ENCODE measurements around the gene FAM184A. TPM values are rescaled to one million over a fixed set of nuclear protein-coding genes. Genes with fewer than 3 reads are reported as not detected.
A peak's percentile ranks its signal among the peaks of the same experiment; 100 is the strongest.

The FAM184A gene
- total RNA-seq, 2 experiments from 2014 or later = 3.2 to 4.8 TPM

DNA sequence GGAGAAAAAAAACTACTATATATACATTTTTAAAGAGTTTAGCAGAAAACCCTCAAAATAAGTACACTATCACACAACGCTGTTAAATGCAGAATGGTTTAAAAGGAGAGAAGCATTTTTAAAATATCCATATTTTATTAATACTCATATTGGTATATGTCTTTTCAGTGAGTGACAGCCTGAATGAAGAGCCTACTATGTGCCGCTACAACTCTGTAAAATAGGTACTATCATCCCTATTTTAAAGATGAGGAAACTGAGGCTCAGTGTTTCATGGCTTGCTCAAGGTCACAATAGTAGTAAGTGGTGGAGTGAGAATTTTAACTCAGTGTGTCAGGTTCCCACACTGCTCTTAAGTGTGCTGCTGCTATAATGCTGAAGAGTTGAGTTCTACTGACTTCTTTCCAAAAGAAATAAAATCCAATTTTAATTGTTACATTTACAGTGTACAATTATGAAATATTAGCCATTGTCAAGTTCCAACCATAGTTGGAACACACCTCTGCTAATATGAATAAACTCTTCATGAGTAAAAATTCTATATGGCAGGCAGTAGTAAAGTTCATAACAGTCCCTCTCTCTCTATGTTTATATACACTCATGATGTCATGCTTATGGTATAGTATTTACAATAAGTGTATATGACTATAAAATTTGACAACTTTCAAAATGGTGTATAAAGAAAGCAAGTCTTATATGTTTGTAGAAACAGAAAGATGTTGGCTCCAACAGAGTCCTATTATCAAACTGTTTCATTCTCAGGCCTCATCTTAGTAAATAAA, 3.1 kb downstream of the FAM184A start:
- intact Hi-C loops (cut with micrococcal nuclease) = loop anchor here (5.0 kb wide), 1 partner anchor 183 kb away; the partner anchor contains the start of gene ASF1A
- TF ChIP-seq, protein P1, sequence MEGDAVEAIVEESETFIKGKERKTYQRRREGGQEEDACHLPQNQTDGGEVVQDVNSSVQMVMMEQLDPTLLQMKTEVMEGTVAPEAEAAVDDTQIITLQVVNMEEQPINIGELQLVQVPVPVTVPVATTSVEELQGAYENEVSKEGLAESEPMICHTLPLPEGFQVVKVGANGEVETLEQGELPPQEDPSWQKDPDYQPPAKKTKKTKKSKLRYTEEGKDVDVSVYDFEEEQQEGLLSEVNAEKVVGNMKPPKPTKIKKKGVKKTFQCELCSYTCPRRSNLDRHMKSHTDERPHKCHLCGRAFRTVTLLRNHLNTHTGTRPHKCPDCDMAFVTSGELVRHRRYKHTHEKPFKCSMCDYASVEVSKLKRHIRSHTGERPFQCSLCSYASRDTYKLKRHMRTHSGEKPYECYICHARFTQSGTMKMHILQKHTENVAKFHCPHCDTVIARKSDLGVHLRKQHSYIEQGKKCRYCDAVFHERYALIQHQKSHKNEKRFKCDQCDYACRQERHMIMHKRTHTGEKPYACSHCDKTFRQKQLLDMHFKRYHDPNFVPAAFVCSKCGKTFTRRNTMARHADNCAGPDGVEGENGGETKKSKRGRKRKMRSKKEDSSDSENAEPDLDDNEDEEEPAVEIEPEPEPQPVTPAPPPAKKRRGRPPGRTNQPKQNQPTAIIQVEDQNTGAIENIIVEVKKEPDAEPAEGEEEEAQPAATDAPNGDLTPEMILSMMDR (IDR thresholded peaks at IDR 0.05) = no peak
- Mint-ChIP-seq H3K9me3 (no peaks in the 10 kb centered on the region), H3K4me3 (no peak overlapping the region), H3K4me1 (ENCODE audit: low read depth) (peaks cover 43% of the 10 kb centered on the region), H3K27ac (peak overlapping the region; percentile 72), H3K36me3 (ENCODE audit: low read depth) (peaks cover 2% of the 10 kb centered on the region), H3K27me3 (peaks cover 3% of the 10 kb centered on the region)
- CTCF ChIA-PET = interaction anchor here (1.0 to 1.2 kb wide), 2 partner anchors 54 to 102 kb away, joined by 3 read pairs; no protein-coding TSS in a partner anchor
- ATAC-seq (no peak), DNase-seq (no peak)
- POLR2A ChIA-PET = interaction anchor here (1.3 kb wide), 1 partner anchor 9 kb away, joined by 4 read pairs; no protein-coding TSS in a partner anchor

DNA sequence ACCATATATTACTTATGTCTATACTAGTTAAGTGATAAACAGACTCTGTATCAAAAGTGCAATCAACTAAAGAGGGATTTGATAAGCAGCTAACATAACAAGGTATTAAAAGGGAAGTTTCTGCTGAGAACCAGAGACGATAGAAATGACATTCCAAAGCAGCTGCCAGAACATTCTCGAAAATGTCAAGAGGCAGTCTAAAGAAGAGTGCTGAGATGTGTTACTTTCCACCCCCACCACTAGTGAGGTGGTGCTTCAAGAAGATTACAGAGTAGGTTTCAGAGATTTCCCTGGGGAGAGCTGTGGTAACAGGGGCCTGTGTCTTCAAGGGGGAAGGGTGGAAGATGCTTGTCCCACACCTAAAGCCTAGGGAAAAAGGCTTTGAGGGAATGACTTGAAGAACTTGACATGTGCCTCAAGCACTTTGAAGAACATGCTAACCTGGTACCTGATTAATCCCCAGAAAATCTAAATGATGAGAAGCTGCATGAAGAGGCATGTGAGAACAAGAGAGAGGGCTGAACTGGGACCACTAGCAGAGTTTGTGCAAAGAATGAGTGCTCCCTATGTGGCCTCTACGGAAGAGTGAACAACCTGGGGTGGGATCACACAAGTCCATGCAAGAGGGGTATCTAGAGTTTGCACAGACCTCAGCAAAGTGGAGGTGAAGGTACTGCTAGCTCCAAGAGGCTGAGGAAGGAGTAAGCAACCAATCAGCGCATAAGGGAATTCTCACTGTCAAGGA, 5.0 kb downstream of the FAM184A start:
- Mint-ChIP-seq H3K4me3 (no peak overlapping the region), H3K4me1 (ENCODE audit: low read depth) (peaks cover 34% of the 10 kb centered on the region), H3K9me3 (no peaks in the 10 kb centered on the region), H3K27me3 (no peaks in the 10 kb centered on the region), H3K27ac (no peak overlapping the region), H3K36me3 (ENCODE audit: low read depth) (no peaks in the 10 kb centered on the region)
- POLR2A ChIA-PET = interaction anchor here (1.8 kb wide), 1 partner anchor 10 kb away, joined by 6 read pairs; no protein-coding TSS in a partner anchor
- TF ChIP-seq, protein P1 (IDR thresholded peaks at IDR 0.05) = no peak
- CTCF ChIA-PET = interaction anchor here (0.6 to 2.2 kb wide), 5 partner anchors 19 to 161 kb away, joined by 3 to 8 read pairs (median 3); no protein-coding TSS in a partner anchor
- intact Hi-C loops (cut with micrococcal nuclease) = no loop called here
- no peak for ATAC-seq
- DNase-seq = no peak

DNA sequence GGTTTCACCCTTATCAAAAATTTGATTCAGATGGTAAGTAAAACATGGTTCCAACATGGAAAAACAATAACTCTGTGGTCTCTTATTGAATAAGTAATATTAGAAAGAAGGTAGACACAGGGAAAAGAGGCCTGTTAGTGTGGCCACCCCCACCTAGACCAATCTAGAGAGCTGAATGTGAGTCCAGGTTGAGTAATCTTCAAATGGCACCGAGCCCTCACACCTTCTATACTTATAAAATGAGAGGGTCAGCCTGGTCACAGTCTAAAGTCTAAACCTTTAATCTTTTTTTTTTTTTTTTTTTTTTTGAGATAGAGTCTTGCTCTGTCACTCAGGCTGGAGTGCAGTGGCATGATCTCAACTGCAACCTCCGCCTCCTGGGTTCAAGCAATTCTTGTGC, 6.9 kb downstream of the FAM184A start:
- no peaks in the 10 kb centered on the region for H3K9me3 Mint-ChIP-seq
- H3K4me3 Mint-ChIP-seq = no peak overlapping the region
- H3K27me3 Mint-ChIP-seq = no peaks in the 10 kb centered on the region
- no peak overlapping the region for H3K27ac Mint-ChIP-seq
- CTCF ChIA-PET = interaction anchor here (1.1 to 2.1 kb wide), 3 partner anchors 8 to 141 kb away, joined by 3 to 5 read pairs (median 5); no protein-coding TSS in a partner anchor
- DNase-seq (no peak), ATAC-seq (no peak)
- TF ChIP-seq, protein P1 (IDR thresholded peaks at IDR 0.05) = no peak
- H3K4me1 Mint-ChIP-seq (ENCODE audit: low read depth) = peaks cover 21% of the 10 kb centered on the region
- POLR2A ChIA-PET = no interaction called here
- H3K36me3 Mint-ChIP-seq (ENCODE audit: low read depth) = no peaks in the 10 kb centered on the region
- intact Hi-C loops (cut with micrococcal nuclease) = no loop called here

DNA sequence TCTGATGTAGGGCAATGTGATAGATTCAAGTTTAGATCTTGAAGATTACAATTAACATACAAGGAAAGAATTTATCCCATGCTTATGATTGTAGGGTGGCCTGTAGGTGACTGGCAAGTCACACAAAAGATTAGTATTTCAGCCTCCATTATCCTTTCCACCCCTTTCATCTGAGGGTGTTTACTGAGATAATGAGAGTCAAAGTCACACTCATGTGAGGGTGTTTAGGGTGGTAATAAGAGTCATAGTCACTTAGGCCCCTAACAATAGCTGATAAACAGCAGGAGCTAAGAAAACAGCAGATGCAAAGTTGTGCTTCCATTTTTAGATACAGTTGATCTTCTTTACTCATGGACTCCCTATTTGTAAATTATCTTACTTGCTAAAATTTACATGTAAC, 11.4 kb downstream of the FAM184A start:
- ATAC-seq (no peak), DNase-seq (no peak)
- intact Hi-C loops (cut with micrococcal nuclease) = no loop called here
- Mint-ChIP-seq H3K9me3 (no peaks in the 10 kb centered on the region), H3K27ac (no peak overlapping the region), H3K4me1 (ENCODE audit: low read depth) (no peaks in the 10 kb centered on the region), H3K36me3 (ENCODE audit: low read depth) (no peaks in the 10 kb centered on the region), H3K4me3 (no peak overlapping the region), H3K27me3 (no peaks in the 10 kb centered on the region)
- ChIA-PET POLR2A (interaction anchor here (1.0 kb wide), 1 partner anchor 9 kb away, joined by 4 read pairs; no protein-coding TSS in a partner anchor), CTCF (interaction anchor here (1.1 kb wide), 1 partner anchor 43 kb away, joined by 4 read pairs; no protein-coding TSS in a partner anchor)
- TF ChIP-seq, protein P1 (IDR thresholded peaks at IDR 0.05) = no peak

Data from activated CD8-positive, alpha-beta T cell treated with anti-CD3 and anti-CD28 coated beads for 36 hours (primary cell).